Epidermal melanocyte (primary cell): ENCODE data around the gene PACRG.
A peak's percentile ranks its signal among the peaks of the same experiment; 100 is the strongest.
"Not testable (repeated sequence)": the region's sequence is repeated elsewhere in the genome, so short reads cannot be mapped to it uniquely, and the experiment has no call there.

Experiments used
- DNase-seq: peaks from one replicate; pipeline ENCODE4 v3.0.0; 2011; ENCODE audit warnings: low spot score; ENCODE audit not compliant: insufficient read length

PACRG gene

GRCh38 chr6:162727322-162728182 is at the start of gene PACRG, which contains the start of gene PRKN:
Gene PACRG, plus strand, starts transcription at chr6:162727974.
Gene PRKN, minus strand, starts transcription at chr6:162727766.
- peak; percentile 92 for DNase-seq

GRCh38 chr6:162678896-162679295 is 48.9 kb upstream of the PACRG start:
- not testable (repeated sequence) for DNase-seq

GRCh38 chr6:162679681-162680080 is 48.1 kb upstream of the PACRG start:
- DNase-seq, result no peak

GRCh38 chr6:162680367-162680766 is 47.4 kb upstream of the PACRG start:
- no peak for DNase-seq

- no peak for DNase-seq
Observed at GRCh38 chr6:162680871-162681270, 46.9 kb upstream of the PACRG start.

- no peak for DNase-seq
Observed at GRCh38 chr6:162681447-162681846, 46.3 kb upstream of the PACRG start.

- no peak for DNase-seq
Observed at GRCh38 chr6:162683135-162683534, 44.6 kb upstream of the PACRG start.

GRCh38 chr6:162684052-162684451 is 43.7 kb upstream of the PACRG start:
- DNase-seq, result no peak

GRCh38 chr6:162684961-162685360 is 42.8 kb upstream of the PACRG start:
- DNase-seq, result no peak

GRCh38 chr6:162685586-162685985 is 42.2 kb upstream of the PACRG start:
- DNase-seq, result no peak

- DNase-seq, result no peak
Observed at GRCh38 chr6:162688751-162689345, 38.9 kb upstream of the PACRG start.

GRCh38 chr6:162690158-162690557 is 37.6 kb upstream of the PACRG start:
- DNase-seq, result no peak

- no peak for DNase-seq
Observed at GRCh38 chr6:162697872-162698403, 29.8 kb upstream of the PACRG start.

- DNase-seq, result no peak
Observed at GRCh38 chr6:162698440-162698839, 29.3 kb upstream of the PACRG start.

- no peak for DNase-seq
Observed at GRCh38 chr6:162699961-162700360, 27.8 kb upstream of the PACRG start.

GRCh38 chr6:162700966-162701365 is 26.8 kb upstream of the PACRG start:
- DNase-seq, result no peak

- DNase-seq, result no peak
Observed at GRCh38 chr6:162701551-162701950, 26.2 kb upstream of the PACRG start.

- no peak for DNase-seq
Observed at GRCh38 chr6:162702446-162702845, 25.3 kb upstream of the PACRG start.

- no peak for DNase-seq
Observed at GRCh38 chr6:162704001-162704400, 23.8 kb upstream of the PACRG start.

GRCh38 chr6:162705736-162706135 is 22.0 kb upstream of the PACRG start:
- DNase-seq, result no peak

GRCh38 chr6:162706232-162706631 is 21.5 kb upstream of the PACRG start:
- DNase-seq, result no peak

GRCh38 chr6:162708971-162709370 is 18.8 kb upstream of the PACRG start:
- DNase-seq, result no peak

GRCh38 chr6:162709431-162709830 is 18.3 kb upstream of the PACRG start:
- no peak for DNase-seq
